MM.1S (cell line): Measurements from ENCODE around the gene RPAP2.
"Not testable (repeated sequence)": the region's sequence is repeated elsewhere in the genome, so short reads cannot be mapped to it uniquely, and the experiment has no call there.

Experiments
- EZH2 ChIP-seq: fragments of 300-600 bp; sonication (generic); optimal IDR thresholded peaks from 2 replicates; pipeline ENCODE3; 2017; ENCODE audit warnings: low read depth, mild to moderate bottlenecking, antibody characterized with exemption, low read length, mixed read lengths
- EZH2phosphoT487 ChIP-seq: fragments of 300-600 bp; sonication (generic); IDR thresholded peaks from 2 replicates; pipeline ENCODE4 v1.6.1; 2018; ENCODE audit warnings: antibody characterized with exemption, low read length
- TF ChIP-seq, protein P1 (sequence below): fragments of 300-600 bp; sonication (generic); IDR thresholded peaks from 2 replicates; pipeline ENCODE4 v1.5.1; 2016; ENCODE audit warnings: antibody characterized with exemption, low read length, mixed read lengths

- TF ChIP-seq EZH2, EZH2phosphoT487: not testable (repeated sequence)
- TF ChIP-seq, protein P1, sequence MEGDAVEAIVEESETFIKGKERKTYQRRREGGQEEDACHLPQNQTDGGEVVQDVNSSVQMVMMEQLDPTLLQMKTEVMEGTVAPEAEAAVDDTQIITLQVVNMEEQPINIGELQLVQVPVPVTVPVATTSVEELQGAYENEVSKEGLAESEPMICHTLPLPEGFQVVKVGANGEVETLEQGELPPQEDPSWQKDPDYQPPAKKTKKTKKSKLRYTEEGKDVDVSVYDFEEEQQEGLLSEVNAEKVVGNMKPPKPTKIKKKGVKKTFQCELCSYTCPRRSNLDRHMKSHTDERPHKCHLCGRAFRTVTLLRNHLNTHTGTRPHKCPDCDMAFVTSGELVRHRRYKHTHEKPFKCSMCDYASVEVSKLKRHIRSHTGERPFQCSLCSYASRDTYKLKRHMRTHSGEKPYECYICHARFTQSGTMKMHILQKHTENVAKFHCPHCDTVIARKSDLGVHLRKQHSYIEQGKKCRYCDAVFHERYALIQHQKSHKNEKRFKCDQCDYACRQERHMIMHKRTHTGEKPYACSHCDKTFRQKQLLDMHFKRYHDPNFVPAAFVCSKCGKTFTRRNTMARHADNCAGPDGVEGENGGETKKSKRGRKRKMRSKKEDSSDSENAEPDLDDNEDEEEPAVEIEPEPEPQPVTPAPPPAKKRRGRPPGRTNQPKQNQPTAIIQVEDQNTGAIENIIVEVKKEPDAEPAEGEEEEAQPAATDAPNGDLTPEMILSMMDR: not testable (repeated sequence)
These were observed 19.1 kb upstream of the RPAP2 start for GRCh38 chr1:92279781-92280180.
